Measurements from ENCODE around the gene ASTN1.
A peak's percentile ranks its signal among the peaks of the same experiment; 100 is the strongest.

ASTN1 gene

DNA sequence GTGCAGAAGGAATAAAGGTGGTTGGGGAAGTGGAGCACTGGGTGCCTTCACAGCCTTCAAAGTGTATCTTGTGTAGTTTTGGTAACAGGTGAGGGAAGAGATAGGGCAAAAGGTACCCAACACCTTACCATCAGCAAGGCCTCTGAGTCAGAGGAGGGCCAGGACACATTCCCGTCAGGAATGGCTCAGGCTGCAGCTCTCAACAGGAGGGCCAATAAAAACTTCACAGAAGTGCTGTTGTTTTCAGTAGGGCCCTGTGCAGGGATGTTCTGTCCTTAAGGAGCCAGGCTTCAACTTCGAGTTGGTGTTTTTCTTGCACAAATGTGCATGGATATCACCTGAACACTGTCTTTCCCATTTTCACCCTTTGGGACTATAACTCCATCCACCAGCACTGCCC lies 333.4 kb downstream of the ASTN1 start:
- TF ChIP-seq, protein P1, sequence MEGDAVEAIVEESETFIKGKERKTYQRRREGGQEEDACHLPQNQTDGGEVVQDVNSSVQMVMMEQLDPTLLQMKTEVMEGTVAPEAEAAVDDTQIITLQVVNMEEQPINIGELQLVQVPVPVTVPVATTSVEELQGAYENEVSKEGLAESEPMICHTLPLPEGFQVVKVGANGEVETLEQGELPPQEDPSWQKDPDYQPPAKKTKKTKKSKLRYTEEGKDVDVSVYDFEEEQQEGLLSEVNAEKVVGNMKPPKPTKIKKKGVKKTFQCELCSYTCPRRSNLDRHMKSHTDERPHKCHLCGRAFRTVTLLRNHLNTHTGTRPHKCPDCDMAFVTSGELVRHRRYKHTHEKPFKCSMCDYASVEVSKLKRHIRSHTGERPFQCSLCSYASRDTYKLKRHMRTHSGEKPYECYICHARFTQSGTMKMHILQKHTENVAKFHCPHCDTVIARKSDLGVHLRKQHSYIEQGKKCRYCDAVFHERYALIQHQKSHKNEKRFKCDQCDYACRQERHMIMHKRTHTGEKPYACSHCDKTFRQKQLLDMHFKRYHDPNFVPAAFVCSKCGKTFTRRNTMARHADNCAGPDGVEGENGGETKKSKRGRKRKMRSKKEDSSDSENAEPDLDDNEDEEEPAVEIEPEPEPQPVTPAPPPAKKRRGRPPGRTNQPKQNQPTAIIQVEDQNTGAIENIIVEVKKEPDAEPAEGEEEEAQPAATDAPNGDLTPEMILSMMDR (IDR thresholded peaks at IDR 0.05; ENCODE audit: low read depth, low read length, missing control alignments): no peak
- no peak for DNase-seq (ENCODE audit: low read depth)
- in situ Hi-C loops (cut with HindIII; ENCODE audit: low sequenced_read_pairs): no loop called here
- H3K4me3 ChIP-seq (ENCODE audit: low read depth, low read length): no peak overlapping the region

DNA sequence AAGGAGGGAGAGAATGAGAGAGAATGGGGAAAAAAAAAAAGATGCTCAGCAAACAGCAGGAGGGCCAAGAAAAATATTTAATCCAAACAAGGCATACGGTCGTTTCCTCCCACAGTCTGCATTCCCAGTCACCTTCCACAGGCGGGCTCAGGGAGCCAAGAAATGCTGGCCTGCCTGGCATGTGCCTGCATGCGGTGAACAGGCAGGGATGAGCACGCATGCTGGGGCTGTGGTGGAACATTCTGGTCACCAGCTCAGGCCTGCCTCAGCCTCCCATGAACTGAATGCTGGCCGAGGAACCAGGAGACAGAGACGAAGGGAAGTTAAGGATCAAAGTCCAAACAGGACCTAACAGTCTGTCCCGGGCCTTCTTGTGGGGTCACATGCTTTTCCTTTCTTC lies 335.3 kb downstream of the ASTN1 start:
- in situ Hi-C loops (cut with HindIII; ENCODE audit: low sequenced_read_pairs): no loop called here
- TF ChIP-seq, protein P1 (IDR thresholded peaks at IDR 0.05; ENCODE audit: low read depth, low read length, missing control alignments): no peak
- H3K4me3 ChIP-seq (ENCODE audit: low read depth, low read length): no peak overlapping the region
- DNase-seq (ENCODE audit: low read depth): no peak

DNA sequence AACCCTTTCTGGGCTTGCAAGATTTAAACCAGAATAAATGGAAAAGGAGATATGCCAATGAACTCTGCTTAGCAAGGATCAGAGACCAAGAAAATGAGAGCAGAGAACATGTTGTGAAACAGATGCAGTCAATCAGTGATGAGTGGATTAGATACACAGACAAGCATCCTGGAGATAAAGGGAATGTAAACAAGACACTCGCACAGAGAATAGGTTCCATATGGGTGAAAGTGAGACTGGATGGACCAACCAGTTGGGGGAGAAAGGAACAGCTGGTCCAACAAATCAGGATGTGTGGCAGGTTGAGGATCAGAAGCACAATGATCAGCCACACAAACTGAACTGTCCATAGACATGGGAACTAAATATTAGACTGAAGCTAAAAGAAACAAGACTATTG lies 338.2 kb downstream of the ASTN1 start:
- H3K4me3 ChIP-seq (ENCODE audit: low read depth, low read length): no peak overlapping the region
- TF ChIP-seq, protein P1 (IDR thresholded peaks at IDR 0.05; ENCODE audit: low read depth, low read length, missing control alignments): no peak
- DNase-seq (ENCODE audit: low read depth): no peak
- in situ Hi-C loops (cut with HindIII; ENCODE audit: low sequenced_read_pairs): no loop called here

DNA sequence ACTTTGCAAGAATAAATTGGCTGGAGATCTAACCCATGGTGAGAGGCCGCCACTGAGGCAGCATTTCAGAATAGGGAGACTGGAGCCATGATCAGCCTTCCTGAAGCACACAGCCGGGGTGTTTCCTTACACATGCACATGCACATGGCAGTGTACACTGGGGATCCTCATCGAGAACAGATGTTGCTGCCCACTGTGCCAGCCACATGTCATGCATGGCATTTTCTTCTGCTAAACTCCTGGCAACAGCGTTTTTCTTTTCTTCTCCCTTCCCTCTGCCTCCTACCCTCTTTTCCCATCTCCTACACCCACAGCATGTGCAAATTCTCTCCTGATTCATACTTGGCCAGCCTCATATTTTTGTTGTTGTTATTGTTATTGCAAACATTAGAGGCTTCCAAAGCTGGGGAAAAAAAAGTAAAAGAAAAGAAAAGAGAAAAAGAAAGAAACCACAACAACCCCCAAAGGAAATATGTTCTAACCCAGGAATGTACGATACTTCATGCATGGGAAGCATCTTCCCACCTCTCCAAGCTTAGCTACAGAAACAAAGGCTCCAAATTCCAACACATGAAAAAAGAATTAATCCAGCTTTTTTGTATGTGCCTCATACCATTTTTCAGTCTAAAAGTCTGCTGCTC lies 344.0 kb downstream of the ASTN1 start:
- no peak overlapping the region for H3K4me3 ChIP-seq (ENCODE audit: low read depth, low read length)
- TF ChIP-seq, protein P1 (IDR thresholded peaks at IDR 0.05; ENCODE audit: low read depth, low read length, missing control alignments): no peak
- peak; percentile 34 for DNase-seq (ENCODE audit: low read depth)
- in situ Hi-C loops (cut with HindIII; ENCODE audit: low sequenced_read_pairs): no loop called here

DNA sequence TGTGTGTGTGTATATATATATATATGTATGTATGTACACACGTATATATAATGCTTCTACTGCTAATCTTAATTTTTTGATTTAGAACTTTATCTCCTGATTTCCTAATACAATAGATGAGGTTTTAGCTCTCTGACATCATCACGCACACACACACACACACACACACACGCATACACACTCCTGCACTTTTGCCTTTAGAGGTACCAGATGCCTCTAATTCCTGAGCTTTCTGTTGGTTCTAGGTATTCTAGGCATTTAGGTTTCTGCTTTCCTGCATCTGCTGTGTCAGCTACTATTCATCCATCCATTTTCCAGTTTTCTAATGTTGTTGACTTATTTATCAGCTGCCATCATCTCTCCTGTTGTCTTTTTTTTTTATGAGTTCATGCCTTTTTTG lies 348.3 kb downstream of the ASTN1 start:
- in situ Hi-C loops (cut with HindIII; ENCODE audit: low sequenced_read_pairs): no loop called here
- TF ChIP-seq, protein P1 (IDR thresholded peaks at IDR 0.05; ENCODE audit: low read depth, low read length, missing control alignments): no peak
- H3K4me3 ChIP-seq (ENCODE audit: low read depth, low read length): no peak overlapping the region
- DNase-seq (ENCODE audit: low read depth): no peak

DNA sequence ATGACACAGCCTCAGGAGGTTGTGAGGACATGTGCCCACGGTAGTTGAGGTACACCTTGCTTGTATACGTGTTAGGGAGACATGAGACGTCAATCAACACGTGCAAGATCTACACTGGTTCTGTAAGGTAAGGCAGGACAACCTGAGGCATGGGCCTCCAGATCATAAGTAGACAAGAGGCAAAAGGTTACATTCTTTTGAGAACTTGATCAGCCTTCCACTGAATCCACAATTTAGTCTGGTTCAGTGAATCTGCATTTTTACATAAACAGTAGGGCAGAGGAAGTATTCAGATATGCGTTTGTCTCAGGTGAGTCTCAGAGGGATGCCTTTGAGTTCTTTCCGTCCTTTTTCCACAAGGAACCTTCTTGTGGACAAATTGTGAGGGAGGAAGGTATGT lies 348.9 kb downstream of the ASTN1 start:
- no peak overlapping the region for H3K4me3 ChIP-seq (ENCODE audit: low read depth, low read length)
- in situ Hi-C loops (cut with HindIII; ENCODE audit: low sequenced_read_pairs): no loop called here
- TF ChIP-seq, protein P1 (IDR thresholded peaks at IDR 0.05; ENCODE audit: low read depth, low read length, missing control alignments): no peak
- no peak for DNase-seq (ENCODE audit: low read depth)

Measured in astrocyte of the cerebellum (primary cell).